CD4-positive, alpha-beta T cell treated with Interferon alpha-2 for 1 hour (primary cell): ENCODE results near the gene MTMR2.

Source experiments
- DNase-seq, 2 donors: peaks; one replicate each; pipeline ENCODE4 v3.0.0-alpha.2; 2020 to 2022

Gene MTMR2

DNA sequence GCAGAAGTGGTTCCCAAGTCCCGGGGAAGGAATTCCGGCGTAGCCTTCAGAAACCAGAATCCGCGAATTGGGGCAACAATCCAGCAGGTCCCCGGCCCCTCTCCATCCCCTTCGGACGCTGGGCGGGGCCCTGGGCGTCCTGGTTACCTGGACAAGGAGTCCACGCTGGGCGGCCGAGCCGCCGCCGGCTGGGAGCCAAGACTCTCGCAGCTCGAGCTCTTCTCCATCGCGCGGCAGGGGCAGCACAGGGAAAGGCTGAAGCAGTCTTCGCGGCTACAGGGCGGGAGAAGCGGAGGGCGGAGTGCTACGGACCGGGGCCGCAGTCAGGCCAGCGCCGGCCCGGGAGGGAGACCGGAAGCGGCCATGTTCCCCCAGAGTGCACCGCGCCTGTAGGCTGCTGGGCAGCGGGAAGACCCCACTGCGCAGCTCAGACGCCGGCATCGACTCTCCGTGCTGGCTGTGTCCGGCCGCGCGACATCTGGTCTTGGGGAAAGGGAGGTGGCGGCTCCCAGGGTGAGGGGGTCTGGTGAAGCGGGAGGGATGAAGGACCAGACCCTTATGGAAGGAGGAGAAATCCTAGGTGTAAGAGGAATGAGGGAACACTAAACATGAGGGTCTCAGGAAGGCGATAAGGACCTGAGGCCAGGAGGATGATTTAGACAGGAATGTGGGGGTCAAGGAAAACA is at the start of gene MTMR2:
Gene MTMR2, minus strand, starts transcription at position 380 of the 686 bp plus-strand sequence. Its CDS starts 153 bp downstream, at position 227.
- DNase-seq: peak; percentile 37 to 52

DNA sequence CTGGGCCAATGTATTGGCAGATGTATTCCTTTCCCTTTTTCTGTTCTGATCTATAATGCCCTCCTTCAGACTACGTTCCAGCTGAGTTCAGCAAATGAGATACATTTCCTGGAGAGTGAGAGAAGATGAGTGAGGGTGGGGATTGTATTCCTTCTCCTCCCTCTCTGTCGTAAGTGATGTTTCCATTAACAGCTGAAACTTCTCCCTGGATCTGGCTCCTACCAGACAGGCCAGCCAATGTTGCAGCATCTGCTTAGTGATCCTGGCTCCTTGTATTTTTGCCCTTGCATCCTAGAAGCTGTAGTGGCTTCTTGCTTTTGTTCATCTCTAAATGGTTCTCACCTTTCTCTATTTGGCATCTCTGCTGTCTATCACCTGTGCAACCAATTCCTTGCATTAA is 48.2 kb upstream of the MTMR2 start:
- DNase-seq: no peak

DNA sequence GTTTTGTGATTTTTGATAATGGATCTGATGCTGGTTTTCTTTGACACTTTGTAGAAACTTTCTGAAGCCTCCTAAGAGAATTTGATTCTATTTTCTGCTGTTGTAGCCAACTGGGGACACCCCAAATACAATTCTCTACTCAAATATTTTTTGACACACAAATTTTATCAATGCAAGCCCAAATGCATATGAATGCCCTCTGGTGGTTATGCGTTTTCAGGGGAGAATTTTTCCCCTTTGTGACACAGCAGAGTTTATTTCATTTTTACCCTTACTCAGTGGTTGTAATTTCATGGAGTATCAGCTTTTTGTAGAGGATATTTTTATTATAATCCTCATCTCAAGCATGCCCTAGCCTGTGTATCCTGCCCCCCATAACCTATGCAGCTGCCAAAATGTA is 44.7 kb upstream of the MTMR2 start:
- DNase-seq: peak in 1 of 2 donors; percentile 4

DNA sequence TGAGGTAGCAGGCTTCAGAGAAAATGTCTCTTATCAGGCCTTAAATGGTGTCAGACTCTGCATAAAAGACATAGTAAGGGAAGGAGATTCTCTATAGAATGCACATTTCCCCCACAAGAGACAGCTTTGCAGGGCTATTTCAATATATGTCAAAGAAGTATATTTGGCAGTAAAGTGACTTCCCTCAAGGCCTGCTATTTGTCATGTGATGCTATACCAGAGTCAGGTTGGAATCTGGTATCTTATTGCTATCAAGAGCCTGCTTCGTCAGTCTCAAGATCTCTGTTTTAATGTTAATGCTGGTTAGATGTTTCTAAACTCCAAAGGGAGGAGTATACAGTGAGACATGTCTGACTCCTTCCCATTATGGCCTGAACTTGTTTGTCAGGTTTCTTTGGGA is 40.4 kb upstream of the MTMR2 start:
- DNase-seq: no peak

DNA sequence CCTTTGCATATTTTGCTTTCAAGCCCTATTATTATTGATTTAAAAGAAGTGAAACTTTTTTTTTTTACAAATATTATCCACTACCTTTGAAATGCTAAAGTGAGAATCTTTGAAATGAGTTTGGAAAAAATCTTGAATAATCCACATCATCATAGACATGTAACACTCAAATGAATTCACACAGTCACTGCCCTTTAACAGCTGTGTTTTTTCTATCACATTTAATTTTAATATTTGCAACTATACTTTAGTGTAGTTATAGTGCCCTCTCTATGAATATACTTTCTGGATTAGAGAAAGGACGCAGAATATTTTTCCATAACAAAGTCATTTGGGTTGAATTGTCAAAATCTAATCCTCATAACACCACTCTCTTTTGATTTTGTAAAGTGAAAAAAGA is 37.9 kb upstream of the MTMR2 start:
- no peak for DNase-seq

DNA sequence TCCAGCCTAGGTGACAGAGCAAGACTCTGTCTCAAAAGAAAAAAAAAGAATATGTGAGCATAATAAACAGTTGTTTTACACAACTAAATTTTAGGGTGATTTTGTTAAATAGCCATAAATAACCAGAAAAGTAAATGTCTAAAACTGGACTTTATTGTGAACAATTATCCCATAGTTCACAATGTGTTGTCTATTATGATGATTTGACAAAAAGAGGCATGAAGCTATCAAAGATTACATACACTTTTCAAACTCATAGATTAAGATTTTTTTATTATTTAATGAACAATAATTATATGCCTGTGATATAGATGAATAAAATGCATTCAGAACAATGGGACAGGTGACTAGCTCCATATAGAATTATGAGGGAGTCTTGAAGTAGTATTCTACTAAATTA is 27.0 kb upstream of the MTMR2 start:
- DNase-seq: no peak

DNA sequence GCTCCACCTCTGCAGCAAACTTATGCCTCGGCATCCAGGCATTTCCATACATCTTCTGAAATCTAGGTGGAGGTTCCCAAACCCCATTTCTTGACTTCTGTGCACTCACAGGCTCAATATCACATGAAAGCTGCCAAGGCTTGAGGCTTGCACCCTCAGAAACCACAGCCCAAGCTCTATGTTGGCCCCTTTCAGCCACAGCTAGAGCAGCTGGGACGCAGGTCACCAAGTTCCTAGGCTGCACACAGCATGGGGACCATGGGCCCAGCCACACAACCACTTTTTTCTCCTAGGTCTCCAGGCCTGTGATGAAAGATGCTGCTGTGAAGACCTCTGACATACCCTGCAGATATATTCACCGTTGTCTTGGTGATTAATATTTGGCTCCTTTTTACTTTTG is 24.7 kb upstream of the MTMR2 start:
- no peak for DNase-seq

DNA sequence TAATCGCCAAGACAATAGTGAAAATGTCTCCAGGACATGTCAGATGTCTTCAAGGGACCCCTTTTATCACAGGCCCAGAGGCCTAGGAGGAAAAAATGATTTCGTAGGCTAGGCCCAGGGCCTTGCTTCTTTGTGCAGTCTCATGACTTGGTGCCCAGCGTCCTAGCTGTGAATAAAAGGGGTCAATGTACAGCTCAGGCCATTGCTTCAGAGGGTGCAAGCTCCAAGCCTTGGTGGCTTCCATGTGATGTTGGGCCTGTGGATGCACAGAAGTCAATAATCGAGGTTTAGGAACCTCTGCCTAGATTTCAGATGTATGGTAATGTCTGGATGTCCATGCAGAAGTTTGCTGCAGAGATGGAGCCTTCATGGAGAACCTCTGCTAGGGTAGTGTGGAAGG is 20.7 kb upstream of the MTMR2 start:
- no peak for DNase-seq

DNA sequence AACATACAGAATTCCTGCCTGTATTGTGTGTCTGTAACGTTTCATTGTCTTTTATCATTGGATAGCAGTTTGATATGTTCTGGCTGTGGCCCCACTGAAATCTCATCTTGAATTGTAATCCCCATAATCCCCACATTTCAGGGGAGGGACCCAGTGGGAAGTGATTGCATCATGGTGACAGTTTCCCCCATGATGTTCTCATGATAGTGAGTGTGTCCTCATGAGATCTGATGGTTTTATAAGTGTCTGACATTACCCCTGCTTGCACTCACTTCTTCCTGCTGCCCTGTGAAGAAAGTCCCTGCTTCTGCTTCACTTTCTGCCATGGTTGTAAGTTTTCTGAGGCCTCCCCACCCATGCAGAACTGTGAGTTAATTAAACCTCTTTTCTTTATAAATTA is 19.6 kb upstream of the MTMR2 start:
- no peak for DNase-seq

DNA sequence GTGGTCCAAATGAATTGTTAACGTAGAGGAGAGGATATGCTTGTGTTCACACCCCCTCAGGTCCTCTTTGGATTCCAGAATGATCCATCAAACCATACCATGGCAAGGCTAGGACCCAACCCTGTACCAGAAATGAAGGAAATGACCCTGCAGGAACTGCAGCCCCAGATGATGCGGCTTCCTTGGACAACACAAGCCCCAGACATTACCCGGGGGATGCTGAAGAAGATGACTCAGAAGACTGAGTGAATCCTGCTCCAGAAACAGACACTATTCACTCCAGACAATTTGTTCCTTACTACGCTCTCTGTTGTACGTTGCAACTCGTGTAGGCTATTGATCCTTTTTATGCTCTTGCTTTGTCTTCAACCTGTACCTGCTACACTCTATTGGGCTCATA is 15.2 kb upstream of the MTMR2 start:
- no peak for DNase-seq

DNA sequence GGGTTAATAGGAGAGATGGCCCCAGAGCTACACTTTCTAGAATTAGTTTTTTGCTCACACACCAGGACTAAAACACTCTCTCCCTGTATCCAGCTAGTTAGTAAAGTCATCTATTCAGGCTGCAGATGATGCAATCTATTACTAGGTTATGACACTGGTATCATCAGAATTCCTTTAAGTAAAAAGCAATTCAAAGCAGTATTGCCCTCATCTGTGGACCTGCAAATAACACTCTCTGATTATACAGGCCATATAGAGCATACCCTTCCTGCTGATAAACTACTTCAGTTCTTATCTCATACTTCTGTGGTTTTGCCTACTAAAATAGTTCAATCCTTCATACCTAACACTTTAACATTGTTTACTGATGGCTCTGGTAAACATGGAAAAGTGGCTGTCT is 13.5 kb upstream of the MTMR2 start:
- no peak for DNase-seq

DNA sequence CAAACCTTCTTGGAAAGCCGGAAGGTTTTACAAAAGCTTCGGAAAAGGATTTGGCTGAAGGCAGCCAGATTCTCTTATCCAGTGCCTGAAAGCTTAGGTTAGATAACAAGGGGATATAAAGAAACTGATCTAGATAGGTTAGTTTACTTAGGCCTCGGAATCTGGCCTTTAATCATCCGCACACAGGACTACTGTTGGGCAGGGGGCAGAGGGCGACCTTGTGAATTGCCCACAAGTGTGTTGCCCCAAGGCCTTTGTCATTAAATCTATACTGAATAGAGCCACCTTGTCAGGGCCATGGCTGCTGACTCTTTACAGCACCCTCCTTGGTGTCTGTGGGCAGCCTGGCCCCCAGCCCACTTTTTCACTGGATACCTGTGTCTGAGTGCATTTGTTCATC is 9.7 kb upstream of the MTMR2 start:
- DNase-seq: no peak

DNA sequence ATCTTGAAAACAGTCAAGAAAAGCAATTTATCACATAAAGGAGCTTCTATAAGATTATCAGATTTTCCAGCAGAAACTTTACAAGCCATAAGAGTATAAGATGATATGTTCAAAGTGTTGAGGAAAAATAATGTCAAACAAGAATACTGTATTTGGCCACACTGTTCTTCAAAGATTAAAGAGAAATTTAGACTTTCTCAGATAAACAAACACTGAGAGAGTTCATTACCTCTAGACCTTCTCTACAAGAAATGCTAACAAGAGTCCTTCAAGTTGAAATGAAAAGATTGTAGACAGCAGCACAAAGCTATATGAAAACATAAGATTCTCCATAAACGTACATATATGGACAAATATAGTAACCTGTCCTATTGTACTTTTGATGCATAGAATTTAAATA is 8.0 kb upstream of the MTMR2 start:
- no peak for DNase-seq

DNA sequence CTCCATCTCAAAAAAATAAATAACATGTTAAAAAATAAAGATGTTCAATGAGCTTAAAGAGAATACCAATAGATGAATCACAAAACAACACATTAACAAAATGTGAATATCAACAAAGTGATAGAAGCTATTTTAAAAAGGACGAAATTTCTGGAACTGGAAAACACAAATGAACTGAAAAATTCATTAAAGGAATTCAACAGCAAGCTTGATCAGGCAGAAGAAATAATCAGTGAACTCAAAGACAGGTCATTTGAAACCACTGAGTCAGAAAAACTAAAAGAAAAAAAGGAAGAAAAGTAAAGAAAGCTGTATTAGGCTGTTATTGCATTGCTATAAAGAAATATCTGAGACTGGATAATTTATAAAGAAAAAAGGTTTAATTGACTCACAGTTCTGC is 7.0 kb upstream of the MTMR2 start:
- DNase-seq: no peak

DNA sequence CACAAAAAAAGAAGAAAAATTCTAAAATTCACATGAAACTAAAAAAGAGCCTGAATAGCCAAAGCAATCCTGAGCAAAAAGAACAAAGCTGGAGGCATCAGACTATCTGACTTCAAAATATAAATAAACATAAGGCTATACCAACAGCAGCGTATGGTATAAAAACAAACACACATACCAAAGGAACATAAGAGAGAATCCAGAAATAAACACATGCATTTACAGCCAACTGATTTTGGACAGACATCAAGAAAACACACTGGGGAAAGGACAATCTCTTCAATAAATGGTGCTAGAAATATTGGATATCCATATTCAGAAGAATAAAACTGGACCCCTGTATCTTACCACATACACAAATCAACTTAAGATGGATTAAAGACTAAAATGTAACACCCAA is 2.8 kb upstream of the MTMR2 start:
- DNase-seq: no peak

DNA sequence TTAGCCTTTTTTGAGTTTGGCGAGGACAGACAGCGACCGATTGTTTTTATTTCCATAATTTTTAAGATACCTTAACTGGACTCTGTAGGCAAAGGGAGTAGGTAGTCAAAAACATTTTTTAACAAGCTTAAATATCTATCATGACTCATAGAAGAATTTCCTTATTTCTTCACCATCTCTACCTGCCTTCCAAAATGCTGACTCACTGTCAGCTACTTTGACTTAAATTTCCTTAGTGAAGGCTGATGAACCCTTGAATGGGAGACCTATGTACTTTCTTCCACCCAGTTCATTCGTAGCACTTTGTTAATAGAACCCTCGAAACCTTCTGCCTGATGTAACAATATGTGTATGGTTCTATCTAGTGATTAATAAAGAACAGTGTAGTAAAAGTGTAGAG is 1.1 kb upstream of the MTMR2 start:
- no peak for DNase-seq

DNA sequence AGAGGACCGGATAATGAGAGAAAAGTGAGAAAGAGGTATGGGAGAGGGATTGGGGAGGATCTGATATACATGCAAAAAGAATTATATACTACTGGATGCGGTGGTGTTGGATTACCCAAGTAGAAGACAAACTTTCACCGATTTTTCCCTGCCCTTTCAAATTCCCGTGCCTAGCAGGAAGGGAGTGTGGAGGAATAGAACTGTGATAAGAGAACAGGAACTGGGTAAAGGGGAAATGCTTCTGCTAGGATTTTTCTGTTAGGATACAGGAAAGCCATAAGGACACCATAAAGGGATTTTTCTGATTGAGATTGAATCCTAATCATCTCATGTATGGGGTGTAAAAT is 480 bp upstream of the MTMR2 start:
- no peak for DNase-seq

DNA sequence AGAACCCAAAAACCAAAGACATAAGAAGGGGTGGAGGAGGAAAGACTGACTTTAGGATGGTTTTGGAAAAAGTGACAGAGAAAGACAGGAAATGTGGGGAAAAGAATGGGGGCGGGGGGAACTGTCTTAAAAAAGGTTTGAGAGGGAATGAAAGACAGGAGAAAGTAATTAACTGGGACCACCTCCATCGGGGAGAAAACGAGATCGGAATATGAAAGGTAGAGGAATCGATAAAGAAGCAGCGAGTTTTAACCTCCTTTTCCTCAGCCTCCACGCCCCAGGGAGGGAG is 524 bp downstream of the MTMR2 start:
- no peak for DNase-seq

DNA sequence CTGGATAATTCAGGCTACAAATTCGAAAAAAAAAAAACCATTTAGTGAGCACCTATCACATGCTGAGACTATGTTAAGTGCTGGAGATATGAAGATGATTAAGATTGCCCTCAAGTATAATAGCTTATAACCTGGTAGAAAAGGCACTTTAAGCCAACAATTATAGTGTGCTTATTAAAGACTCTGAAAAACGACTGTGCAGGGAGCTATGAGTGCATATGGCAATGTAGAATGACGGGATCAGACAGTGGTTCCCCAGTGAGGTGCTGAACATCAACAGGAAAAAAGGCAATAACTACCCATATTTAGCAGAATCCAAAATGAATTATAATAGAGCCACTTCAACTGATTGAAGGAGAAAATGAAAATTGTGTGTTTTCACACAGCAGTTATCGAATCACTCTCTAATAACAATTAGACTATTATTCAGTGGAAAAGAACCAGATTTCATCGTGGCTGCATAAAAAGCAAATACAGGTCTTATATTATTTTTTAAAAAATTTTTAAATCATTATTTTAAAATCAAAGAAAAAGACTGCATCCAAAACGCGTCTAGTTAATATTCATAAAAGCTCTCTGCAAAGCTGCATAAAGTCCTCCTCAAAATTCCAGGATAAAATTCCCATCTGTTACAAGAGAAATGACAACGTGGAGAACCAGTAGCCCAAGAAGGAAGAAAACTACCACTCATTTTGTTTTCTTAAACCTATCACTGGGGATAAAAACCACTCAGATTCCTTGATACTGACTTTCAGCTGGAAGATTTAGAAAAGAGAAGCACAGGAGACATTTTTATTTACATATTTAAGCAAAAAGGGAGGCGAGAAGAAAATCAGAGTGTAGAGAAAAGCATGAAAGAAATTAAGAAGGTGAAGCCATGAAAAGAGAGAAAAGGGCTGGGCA is 1.1 kb downstream of the MTMR2 start:
- DNase-seq: no peak

DNA sequence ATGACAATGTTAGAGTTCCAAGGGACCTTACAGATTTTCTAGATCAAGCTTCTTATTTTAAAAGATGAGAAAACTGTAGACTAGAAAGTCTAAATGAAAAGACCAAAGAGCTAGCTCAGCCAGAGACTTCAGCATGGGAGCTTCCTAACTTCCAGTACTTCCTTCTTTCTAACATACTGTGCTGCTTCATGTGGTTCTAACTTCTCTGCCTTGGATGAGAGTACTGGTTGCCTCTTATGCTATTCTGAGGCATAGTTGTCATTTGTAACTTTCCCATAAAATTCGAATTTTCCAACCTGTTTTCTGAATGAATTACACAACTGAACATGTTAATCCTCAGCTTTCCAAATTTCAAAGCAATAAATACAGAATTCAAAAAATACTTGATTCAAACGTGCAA is 1.8 kb downstream of the MTMR2 start:
- DNase-seq: no peak

DNA sequence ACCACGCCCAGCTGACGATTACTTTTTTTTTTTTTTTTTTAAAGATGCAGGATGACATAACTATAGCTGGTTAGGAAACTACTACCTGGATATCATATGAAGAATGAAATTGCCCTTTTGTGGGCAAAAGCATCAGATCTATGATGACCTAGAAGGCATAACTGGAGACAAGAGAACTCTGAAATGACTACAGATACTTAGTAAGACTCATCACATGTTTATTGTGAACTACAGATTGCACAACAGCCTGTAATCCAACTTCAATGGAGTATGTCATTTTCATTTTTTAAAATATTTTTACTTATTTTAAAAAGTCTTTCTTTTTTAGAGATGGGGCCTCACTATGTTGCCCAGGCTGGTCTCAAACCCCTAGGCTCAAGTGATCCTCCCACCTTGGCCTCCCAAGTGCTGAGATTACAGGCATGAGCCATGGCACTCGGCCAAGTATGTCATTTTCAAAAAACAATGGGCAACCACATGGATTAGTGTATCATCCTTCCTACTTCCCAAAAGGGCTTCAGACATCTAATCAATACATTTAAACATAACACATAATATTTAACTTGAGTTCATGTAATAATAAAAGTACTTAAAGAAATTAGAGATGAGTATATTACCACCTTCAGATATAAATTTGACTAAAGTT is 3.3 kb downstream of the MTMR2 start:
- no peak for DNase-seq

DNA sequence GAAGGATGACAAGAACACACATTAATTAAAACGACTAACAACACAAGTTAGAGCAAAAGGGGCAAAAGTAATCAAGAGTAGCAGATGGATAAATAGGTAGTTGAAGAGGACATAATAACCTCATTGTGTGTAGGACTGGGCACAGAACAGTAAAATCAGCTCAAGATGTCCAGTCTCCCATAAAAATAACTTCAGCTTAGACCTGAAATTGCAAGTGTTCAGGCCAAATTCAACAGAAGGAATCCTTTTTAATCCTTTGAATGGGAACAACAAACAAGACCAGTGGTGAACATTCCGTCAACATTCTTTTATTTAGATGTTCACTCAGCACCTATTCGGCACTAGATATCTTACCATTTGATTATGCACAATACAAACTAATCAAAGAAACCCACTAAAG is 4.4 kb downstream of the MTMR2 start:
- DNase-seq: no peak

DNA sequence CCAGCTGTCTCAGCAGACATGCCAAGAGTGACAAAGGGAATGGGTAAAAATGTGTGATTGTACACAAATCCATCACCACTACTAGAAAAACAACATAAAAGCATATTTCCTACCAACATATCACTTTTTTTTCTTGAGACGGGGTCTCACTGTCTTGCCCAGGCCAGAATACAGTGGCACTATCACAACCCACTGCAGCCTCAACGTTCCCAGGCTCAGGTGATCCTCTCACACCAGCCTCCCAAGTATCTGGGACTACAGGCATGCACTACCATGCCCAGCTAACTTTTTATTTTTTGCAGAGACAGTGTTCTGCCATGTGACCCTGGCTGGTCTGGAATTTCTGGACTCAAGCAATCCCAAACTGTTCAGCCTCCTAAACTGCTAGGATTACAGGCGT is 5.2 kb downstream of the MTMR2 start:
- DNase-seq: no peak

DNA sequence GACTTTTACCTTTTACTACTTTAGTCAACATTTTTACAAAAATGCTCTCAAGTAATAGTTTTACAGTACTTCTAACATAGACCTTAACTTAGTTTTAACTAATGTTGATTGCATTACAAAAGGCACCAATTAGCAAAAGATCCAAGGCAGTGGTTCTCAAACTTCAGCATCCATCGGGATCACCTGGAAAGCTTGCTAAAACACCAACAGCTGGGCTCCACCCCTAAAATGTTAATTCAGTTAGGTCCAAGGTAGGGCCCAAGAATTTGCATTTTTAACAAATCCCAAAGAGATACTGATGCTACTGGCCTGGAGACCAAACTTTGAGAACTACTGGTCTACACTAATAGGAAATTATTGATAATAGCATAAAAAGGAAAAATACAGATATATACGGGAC is 5.9 kb downstream of the MTMR2 start:
- no peak for DNase-seq
